NCI-H2107 (cell line): ENCODE data around the gene FAM199X.
"Not testable (repeated sequence)": the region's sequence is repeated elsewhere in the genome, so short reads cannot be mapped to it uniquely, and the experiment has no call there.

Experiments used
- DNase-seq: peaks from one replicate; lab custom pipeline; 2025; lab: John Stamatoyannopoulos, UW

The FAM199X gene

DNA sequence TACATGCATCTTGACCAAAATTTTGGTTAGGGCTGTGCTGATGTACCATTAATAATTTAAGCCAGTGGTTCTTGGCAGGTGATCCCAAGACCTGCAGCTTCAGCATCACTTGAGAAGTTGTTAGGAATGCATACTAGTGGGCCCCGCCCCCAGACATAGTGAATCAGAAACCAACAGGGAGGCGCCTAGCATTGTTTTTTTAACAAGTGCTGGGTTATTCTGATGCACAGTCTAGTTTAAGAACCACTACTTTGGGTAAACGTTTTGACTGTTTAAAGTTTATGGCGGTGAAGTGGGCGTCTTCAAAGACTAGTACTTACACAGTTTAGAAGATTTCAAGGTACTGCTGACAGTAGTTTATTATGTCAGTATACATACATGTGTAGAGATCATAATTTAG, 23.6 kb downstream of the FAM199X start:
- no peak for DNase-seq

DNA sequence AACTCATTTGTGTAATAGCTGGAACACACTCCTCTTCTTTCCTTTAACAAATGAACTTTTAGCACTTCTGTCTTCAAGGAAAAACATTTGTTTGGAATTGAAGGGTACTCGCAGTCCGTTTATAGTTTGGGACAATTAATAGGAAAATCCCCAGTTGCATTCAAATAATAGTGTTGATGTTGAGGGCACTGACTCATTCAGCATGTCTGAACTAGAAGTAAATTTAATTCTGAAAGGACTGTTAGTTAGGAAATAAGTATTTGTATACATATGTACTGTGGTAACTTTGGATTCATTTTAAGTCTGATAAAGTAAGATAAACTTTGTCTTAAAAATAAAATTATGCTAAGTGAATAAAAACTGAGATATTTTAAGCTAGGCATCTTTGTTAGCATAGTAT, 27.2 kb downstream of the FAM199X start:
- no peak for DNase-seq

DNA sequence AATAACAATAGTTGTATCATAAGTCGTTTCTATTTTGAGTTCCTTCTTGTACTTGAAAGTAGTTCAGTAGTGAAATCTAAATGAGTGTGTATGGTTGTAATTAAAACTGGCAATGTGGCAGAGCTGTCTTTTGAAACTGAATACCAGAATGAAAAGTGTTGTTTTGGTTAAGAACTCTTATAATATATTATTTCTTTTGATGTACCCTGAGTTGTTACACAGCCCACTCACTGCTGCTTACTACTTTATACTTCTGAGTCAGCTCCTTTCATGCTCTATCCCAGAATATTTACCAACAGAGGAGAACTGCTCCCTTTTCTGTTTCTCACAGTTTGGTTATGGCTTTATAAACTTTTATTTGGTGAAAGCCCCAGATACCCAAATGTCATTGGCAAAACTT, 28.8 kb downstream of the FAM199X start:
- DNase-seq, result no peak

DNA sequence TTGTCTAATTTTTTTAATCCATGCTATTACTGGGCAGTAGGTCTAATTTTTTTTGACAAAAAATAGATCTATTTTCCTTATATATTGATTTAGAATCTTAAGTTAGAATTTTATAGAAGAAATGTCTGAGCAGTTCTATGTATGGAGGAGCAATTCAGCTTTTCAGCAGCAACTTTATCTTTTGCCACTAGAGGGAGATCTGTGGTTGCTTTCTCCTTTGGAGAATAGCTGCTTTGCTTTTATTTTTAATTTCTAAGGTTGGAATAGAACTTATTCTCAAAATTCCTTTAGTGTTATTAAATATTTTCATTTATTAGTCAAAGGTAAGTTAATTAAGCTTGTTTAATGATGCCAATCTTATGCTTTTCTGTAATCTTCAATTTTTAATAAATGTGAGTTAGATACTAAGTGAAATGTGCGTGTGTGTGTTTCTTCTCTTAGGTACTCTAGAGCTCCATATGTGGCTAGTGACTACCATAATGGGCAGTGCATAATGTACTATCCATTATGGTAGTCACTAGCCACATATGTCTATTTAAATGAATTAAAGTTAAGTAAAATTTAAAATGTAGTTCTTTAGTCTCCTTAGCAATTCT, 29.3 kb downstream of the FAM199X start:
- DNase-seq, result no peak

DNA sequence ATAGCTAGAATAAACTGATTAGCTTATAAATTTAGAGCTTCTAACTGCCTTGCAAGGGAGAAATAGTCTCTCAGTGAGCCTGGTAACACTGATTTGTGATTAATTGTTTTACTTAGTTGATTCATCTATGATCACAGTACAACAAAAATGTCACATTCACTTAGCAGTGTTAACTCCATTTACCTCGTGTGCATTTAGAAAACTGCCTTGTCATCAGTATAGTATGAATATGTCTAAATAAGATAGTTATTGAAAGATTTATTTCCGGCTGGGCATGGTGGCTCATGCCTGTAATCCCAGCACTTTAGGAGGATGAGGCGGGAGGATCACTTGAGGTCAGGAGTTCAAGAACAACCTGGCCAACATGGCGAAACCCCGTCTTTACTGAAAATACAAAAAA, 39.3 kb downstream of the FAM199X start:
- DNase-seq, result no peak

DNA sequence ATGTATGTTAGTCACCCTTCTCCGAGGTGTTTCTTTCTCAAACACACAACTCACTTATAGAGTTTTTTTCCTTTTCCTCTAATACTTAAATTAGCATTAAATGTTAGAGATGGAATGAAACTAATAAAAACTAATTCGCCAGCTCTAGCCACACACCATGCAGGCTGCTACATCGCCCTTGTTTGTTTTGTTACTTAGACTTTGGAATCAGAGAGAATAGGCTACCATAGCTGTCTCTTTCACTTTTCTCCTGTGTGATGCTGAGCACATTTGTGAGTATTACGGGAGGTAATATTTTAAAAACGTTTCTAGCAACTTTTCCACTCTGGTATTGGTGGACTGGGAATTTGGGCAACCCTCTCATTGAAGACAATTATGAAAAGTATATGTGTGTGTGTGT, 44.9 kb downstream of the FAM199X start:
- no peak for DNase-seq

DNA sequence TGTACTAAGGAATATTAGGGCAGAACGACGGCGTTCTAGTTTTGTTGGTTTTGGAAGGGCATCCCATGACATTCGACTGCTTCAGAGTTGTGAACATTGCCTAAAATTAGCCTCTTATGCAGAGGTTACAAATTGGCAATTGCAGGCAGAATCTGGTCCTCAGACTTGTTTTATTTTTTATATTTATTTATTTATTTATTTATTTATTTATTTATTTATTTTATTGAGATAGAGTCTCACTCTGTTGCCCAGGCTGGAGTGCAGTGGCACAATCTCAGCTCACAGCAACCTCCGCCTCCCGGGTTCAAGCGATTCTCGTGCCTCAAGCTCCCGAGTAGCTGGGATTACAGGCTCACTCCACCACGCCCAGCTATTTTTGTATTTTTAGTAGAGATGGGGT, 63.8 kb downstream of the FAM199X start:
- not testable (repeated sequence) for DNase-seq
